Hematopoietic multipotent progenitor cell treated with erythropoietin and hydrocortisone succinate and interleukin-3 and kit ligand, for 17 days (in vitro differentiated cells): ENCODE results near the gene DIP2C.

Source experiments
- DNase-seq: peaks from one replicate; pipeline ENCODE4 v3.0.0-alpha.2; 2015; ENCODE audit warnings: low spot score

Gene DIP2C

DNA sequence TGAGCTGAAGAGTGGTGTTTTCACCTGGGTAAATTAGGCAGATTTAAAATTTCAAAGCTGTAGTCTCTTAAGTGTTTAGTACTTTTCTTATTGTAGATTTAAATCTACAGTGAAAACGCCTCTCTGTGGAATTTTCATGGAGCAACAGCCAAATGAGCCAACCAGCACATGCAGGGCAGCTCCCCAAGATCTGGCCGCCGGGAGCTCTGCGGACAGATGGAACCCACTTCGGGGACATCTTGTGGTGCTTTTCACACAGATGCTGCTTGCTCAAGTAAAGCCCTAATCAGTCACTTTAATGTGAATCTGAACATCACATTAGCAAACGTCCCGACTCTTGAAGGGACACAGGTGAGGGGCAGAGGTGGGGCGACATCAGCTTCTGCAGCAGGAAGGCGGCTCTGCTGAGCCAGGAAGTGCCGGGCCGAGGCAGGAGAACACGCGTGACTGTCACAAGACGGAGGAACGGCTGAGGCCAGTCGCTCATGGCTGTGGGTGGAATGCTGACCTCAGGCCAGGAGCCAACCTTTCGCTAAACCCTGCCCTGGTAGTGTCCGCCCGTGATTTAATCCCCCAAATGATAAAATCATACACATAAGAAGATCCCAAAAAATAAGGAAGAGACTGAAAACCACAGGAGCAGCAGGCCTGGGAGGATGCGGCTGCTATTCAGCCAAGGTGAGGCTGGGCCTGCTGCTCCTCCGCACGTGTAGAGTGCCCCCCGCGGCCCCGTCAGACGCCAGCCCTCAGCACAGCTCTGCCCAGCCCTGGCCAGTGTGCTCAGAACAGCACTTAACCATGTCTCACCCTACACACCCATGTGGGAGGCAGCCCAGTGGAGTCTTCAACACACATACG lies 297.4 kb downstream of the DIP2C start:
- DNase-seq: no peak

DNA sequence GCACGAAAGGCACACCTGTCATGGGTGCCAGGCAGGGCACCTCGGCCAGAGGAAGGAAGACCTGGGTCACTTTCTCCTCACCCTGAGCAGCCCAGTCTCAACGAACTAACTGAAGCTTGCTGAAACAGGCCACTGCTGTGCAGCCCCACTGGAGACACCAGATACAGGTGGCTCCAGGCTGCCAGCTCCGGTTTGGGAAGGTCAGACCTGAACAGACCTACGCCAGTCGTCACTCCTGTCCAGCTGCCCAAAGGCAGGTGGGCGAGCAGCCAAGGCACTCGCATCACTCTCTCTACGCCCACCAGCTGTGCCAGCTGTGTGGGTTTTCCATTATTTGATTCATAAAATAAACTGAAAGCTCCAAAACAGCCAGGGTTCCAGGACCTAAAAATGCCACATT lies 298.2 kb downstream of the DIP2C start:
- DNase-seq: no peak

DNA sequence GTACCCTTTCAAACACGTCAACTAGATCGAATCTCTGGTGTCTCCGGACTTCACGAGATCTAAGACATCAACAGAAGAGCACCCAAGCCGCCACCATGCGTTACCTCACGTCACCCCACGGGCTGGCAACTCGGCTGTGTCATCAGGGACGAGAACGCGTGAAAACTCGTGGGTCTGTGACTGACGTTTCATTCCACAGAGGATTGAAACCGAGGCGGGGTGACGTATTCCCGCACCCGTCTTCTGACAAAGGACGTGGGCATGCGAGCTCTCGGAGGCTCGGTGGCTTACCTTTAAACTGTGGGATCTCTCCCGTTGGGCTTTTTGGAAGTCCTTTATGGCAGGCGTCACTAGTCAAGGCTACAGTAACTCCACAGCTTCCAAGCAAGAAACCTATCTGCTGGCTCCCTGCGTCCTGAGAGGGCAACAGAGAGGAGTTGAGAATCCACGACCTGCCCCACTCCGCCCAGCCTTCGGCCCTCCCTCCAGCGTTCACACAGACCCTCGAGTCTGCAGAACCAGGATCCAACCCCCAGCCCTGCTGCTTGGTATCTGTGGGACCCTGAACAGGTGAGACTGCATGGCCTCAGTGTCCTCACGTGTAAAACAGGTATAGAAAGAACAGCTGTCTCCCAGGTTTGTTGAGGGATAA lies 298.9 kb downstream of the DIP2C start:
- DNase-seq: no peak

DNA sequence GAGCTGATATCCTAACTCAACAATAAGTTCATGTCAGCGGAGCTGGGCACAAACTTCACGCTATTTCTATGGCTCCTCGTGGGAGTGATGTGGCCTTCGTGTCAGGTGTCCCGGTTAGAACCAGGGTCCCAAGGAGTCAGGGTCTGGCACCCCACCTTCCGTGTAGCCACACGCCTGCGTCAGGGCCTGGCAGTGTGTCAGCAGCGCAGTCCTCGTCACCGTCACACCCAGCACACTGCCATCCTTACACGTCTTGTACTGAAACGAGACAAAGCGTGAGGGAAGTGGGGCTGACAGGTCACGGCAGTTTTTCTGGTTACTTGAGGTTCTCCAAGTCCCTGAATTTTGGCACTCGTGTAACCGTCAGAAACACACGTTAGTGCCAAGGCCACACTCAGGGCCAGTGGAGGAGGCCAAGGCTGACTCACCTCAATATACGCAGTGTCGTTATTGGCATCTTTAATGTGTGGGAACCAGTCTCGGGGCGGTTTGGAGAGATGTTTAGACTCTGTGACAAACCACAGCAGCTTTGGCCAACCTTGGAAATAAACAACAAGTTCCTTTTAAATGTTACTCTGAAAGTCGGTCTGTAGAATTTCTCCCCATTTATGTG lies 299.5 kb downstream of the DIP2C start:
- DNase-seq: no peak

DNA sequence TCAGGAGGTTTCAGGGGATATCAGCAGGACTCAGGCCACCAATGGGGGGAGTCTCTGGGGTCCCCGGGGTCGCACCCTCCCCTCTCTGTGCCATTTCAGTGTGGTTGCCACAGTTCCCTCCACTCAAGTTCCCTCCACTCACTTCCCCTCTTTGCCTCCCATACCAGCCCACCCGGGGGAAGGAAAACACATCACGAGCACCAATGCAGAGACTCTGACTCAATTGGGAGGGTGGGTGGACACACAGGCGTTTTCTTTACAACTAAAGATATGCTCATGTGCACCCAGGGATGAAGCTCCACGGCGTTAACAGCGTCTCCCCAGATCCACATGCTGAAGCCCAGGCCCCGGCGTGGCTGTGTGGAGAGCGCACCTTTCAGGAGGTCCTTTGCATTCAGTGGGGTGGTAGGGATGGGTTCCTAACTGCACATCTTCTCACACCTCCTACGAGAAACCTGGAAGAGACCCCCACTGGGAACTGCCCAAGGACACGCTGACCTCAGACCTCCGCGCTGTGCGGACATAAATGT lies 300.1 kb downstream of the DIP2C start:
- no peak for DNase-seq

DNA sequence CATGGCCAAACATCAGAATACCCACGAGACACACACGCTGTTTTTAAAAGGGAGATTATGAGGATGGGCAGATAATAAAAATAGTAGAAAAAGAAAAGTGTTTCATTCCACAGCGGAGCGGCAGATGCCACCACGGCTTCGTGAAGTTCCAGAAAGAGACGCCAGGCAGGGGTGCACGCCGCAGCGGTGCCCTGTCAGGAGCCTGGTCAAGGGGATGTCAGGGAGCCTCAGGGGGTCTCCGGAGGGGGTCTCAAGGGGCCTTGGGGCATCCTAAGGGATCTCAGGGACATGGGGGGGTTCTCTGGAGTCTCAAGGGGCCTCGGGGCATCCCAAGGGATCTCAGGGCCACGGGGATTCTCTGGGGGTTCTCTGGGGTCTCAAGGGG lies 300.8 kb downstream of the DIP2C start:
- no peak for DNase-seq

DNA sequence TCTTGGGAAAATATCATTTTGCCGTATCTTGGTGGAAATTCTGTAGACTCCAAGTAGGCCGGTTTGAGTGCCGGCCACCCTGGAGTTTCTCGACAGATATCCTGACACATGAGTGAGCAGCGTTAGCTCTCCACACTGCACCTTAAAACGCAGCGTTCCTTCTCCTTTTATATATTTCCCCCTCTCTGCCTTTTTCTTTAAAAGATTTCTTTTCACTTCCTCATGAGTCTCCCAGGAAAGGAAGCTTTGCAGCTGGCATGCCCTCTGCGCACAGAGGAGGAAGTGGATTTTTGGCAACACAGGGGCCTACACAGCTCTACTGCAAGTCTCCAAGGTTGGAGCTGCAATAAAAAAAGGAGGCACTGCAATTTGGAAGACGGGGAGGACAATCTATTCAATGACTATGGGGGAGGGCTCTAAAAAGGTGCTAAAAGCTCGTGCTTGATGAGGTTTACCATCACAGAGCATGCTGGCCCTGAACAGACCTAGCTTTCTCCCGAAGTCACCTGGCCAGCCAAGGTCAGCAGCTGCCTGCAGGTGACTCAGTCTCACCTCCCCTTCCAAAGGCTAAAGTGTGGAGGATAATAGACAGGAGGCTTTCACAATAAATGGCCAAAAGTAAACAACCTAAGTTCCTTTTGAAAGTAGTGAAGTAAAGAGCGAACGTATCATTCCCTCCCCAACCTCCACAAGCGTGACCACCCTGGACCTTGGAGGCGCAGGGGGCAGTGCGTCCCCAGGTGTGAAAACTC lies 301.4 kb downstream of the DIP2C start:
- DNase-seq: no peak

DNA sequence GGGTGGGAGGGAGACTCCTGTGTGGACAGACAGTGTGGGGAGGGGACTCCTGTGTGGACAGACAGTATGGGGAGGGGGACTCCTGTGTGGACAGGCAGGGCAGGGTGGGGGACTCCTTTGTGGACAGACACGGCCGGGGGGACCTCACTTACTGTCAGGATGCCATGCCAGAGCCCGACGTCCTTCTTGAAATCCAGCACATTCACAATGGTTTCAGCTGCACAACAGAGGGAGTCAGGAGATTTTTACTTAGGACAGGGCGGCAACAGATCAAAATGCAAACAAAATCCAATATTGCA lies 301.9 kb downstream of the DIP2C start:
- no peak for DNase-seq

DNA sequence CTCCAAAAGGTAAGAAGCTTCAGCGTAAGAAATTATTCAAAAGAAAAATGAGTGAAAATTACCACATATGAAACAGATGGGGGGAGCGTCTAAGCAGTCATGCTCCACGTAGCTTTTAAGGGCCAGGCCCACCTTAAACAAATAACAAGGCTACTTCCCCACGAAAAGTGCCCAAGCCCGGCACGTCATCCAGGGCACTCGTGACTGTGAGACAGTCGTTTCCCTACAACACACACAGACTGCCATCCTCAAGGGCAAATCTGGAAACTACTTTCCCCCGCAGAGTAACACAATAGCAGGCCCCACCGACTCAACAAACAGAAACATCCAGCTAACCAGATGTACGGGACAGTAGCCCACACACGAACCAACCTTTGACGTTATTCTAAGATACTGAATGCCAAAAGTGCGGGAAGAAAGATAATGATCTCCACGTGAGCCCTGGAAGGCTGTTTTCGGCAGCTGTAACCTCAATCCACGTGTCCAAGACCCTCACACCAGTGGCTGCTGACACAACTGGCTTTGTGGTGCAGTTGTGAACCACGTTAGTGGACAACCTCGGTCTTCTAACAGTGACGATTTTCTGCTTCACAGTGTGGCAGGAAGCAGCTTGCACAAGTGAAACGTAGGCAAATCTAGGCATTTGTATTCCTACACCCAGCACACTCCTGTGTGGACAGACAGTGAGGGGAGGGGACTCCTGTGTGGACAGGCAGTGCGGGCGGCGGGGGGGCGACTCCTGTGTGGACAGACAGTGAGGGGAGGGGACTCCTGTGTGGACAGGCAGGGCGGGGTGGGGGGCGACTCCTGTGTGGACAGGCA lies 302.5 kb downstream of the DIP2C start:
- DNase-seq: no peak

DNA sequence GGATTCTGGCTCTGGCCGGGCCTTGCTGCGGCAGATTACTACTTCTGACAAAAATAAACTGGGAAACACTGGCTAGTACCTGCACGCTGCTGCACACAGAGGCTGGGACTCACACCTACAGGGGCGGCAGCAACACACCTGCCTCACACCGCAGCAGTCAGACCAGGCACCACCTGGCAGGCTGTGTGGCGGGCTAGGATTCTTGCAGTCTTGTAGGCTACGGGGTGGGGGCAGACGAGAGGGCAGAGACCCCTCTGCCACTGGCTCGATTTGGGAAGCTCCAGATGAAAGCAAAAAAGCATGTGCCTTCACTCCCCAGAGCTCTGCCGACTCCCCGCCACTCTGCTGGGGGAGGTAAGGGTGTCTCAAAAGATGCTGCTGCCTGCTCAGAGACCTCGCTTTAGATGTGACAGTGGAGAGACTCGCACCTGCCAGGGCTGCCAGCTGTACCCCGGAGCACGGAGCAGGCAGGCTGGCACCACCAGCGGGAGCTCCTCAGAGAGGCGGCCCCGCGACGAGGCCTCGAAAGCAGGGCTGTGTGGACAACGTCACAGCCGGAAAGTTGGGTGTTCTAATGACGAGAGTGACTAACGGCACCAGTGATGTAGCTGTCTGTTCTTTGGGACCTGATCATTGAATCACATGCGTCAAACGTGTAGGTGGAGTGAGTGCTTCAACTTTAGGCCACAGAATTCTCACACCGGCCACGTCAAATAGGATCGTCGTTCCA lies 303.7 kb downstream of the DIP2C start:
- no peak for DNase-seq

DNA sequence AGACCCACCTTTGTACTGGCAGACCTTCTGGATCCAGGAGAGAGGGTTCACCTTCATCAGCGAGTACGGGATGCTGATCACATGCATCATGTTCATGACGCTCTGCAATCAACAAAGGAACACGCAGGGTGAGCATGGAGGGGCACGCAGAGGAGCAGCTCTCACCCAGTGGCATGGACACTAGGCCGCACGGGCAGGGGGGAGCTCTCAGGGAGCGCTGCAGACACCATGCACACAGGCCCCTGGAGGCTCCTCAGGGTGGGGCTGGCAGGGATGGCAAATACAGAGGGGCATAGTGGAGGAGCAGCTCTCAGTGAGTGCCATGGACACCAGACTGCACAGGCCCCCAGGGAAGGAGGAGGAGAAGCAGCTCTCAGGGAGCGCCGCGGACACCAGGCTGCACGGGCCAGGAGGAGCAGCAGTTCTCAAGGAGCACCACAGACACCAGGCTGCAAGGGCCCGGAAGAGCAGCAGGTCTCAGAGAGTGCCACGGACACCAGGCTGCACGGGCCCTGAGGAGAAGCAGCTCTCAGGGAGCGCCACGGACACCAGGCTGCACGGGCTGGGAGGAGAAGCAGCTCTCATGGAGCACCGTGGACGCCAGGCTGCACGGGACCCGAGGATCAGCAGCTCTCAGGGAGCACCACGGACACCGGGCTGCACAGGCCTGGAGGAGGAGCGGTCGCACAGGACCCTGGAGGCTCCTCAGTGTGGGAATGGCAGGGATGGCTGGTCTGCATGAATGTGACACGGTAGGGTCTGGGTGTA lies 304.7 kb downstream of the DIP2C start:
- DNase-seq: no peak

DNA sequence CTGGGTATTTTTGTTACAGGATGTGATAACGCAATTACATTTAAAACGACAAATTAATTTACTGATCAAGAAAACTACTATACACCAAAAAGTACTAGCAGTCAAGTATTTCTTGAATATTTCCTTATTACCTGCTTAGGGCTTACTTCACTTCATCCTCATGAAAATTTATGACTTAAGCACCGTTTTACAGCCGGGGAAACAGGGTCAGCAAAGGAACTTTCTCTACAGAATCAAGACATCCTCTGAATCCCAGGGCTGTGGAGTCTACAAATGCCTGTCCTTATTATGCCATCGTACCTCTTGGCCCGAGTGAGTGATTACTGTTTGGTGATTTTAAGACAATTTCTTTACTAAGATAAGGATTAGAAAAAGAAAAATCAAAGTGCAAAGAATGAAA lies 305.9 kb downstream of the DIP2C start:
- DNase-seq: no peak

DNA sequence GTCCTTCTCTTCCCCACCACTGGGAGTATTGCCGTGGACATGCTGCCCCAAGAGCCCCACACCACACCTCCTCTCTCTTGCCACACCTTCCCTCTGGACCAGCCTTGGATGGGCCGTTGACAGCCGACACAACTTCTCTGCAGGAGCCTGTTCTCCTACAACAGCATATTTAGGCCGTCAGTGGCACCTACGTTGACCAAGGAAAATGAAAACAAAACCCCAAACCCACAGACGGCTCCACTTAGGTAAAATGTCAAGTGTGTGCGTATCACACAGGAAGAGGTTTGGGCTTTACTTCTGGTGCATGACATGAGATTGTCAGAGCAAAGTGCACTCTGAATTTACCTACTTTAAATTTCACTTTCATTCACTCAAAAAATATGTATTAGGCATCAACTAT lies 307.7 kb downstream of the DIP2C start:
- DNase-seq: no peak

DNA sequence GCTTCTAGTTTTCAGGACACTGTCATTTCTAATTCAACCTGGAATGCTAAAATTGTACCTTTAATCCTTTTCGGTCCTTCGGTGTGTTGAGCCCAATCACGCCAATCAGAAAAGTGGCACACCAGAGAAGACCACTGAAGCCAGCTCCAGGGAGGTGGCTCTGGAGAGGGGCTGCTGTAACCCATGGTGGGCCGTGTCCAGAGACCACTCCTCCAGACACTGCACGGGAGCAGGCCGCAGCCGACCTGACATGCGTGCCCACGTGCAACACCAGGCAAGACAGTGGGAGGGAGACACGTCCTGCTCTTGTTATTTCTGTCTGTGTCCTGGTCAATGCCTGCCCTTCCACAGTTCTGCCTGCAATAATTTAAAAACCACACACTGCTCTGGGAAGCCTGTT lies 308.1 kb downstream of the DIP2C start:
- DNase-seq: no peak

DNA sequence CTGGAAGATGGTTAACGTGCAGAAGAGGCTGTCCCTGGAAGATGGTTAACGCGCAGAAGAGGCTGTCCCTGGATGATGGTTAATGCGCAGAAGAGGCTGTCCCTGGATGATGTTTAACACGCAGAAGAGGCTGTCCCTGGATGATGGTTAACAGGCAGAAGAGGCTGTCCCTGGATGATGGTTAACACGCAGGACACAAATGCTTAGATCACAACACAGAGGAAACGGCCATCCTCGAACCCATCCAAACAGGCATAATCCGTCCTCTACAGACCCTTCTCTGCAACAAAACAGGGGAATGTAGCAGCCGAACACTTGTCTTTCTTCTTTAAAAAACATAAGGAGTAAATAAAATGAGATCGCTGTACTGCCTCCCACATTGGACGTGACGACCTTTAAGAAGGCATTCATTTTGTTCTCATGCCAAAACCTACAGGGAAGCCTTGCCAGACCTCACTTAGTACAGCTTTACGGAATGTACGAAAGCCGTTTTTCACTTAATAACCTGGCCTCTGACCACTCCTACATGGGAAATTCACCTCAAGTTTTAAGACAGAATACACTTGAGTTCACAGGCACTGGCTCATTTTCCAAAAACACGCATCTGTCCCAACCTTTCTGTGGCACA lies 309.0 kb downstream of the DIP2C start:
- DNase-seq: no peak

DNA sequence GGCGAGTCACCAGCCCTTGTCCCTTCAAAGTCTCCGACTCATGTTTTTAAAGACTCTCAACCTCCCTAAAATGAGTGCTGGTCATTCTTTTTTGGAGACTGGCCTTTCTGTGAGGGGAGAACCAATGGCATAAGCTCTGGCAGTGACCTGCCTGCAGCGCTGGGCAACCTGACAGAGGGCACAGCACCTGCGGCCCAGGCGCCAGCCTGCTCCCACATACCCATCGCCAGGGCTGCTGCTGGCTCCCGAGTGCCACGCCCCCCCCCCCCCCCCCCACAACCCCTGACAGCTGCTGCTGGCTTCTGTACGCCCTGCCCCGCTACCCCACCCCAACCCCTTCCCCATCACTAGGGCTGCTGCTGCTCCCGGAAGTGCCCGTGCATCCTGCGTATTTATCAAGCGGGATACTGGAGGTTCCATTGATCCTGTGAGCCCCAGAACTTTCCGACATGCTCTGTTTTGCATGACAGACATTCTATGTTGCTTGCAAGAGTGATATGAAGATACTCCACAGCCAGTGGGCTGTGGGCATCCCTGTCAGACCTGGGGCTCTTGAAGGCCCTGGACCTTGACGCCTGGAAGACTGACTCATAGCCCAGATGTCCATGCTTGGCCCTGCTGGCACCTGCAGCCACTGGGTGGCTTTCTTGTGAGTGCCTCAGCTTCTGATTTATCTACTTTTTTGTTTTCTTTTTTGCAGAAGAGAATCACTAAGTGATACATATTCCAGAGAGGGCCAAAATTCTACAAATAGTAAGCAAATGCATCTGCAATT lies 310.4 kb downstream of the DIP2C start:
- no peak for DNase-seq

DNA sequence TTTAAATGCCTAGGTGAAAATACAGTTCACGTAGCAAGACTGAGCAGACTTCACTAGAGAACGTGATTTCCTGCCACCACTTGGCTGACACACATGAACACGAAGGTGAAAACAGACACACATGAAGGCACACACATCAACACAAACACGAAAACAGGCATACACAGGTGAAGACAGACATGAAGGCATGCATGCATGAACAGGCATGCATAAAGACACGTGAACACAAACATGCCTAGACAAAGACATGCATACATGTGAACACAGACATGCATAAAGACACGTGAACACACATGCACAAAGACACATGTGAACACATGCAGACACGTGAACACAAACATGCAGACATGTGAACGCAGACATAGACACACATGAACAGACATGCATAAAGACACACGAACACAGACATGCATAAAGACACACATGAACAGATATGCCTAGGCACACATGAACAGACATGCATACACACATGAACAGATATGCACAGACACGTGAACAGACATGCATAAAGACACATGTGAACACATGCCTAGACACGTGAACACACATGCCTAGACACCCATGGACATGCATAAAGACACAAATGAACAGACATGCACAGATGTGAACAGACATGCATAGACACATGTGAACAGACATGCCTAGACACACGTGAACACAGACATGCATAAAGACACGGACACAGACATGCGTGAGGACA lies 311.1 kb downstream of the DIP2C start:
- DNase-seq: no peak

DNA sequence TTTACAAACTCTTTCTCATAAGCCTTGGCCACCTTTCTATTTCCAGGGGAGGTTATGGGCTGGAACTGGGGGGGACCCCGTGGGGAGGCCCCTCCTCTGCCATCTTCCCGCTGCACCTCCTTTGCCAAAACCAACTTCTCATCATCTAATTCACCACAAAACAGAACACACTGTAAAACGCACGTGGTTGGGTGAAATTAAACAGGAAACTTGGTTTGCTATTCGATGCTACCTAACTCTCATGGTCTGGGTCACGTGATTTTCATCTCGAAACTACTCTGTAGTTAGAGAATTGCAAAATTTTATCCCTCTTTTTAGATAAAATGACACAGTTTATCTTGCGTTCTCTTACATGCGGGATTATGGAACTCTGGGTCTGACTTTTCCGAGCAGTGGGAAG lies 312.2 kb downstream of the DIP2C start:
- no peak for DNase-seq
